Loucy (cell line): ENCODE data around the gene ADAMTS14.
"Not testable (repeated sequence)": the region's sequence is repeated elsewhere in the genome, so short reads cannot be mapped to it uniquely, and the experiment has no call there.

ENCODE experiments used
- H2AFZ ChIP-seq: fragments of 200-600 bp; sonication (generic); 2 replicates; pipeline ENCODE4 v1.6.0; 2016; ENCODE audit warnings: antibody characterized with exemption, mild to moderate bottlenecking, low read length, moderate library complexity
- H3F3A ChIP-seq: fragments of 200-600 bp; 2 replicates; pipeline ENCODE4 v1.6.0; 2016; ENCODE audit warnings: antibody characterized with exemption, low read depth, mild to moderate bottlenecking
- H3K27me3 ChIP-seq: fragments of 200-600 bp; sonication (generic); 2 replicates; pipeline ENCODE4 v1.6.1; 2014; ENCODE audit warnings: low read length, mild to moderate bottlenecking; ENCODE audit not compliant: insufficient read depth, poor library complexity, severe bottlenecking
- H3K36me3 ChIP-seq: fragments of 200-600 bp; sonication (generic); 2 replicates; pipeline ENCODE4 v1.6.1; 2016; ENCODE audit warnings: low read length; ENCODE audit not compliant: insufficient read depth
- H3K4me1 ChIP-seq: fragments of 200-600 bp; sonication (generic); 2 replicates; pipeline ENCODE4 v1.5.1; 2014; ENCODE audit warnings: low read length, mild to moderate bottlenecking; ENCODE audit not compliant: insufficient read depth, poor library complexity, severe bottlenecking
- H3K4me2 ChIP-seq: fragments of 200-600 bp; sonication (generic); 2 replicates; pipeline ENCODE4 v1.6.0; 2014; ENCODE audit warnings: antibody characterized with exemption, low read length, low read depth, mild to moderate bottlenecking; ENCODE audit not compliant: poor library complexity, severe bottlenecking
- H3K4me3 ChIP-seq: fragments of 200-600 bp; sonication (generic); 2 replicates; pipeline ENCODE4 v1.5.1; 2014; ENCODE audit warnings: low read length, mild to moderate bottlenecking, mixed read lengths; ENCODE audit not compliant: poor library complexity, severe bottlenecking
- H3K79me2 ChIP-seq: fragments of 200-600 bp; sonication (generic); 2 replicates; pipeline ENCODE4 v1.6.1; 2014; ENCODE audit warnings: low read length; ENCODE audit not compliant: insufficient read depth
- H3K9ac ChIP-seq: fragments of 200-600 bp; sonication (generic); 2 replicates; pipeline ENCODE4 v1.6.0; 2014; ENCODE audit warnings: mild to moderate bottlenecking, low read depth, low read length, moderate library complexity; ENCODE audit not compliant: poor library complexity, severe bottlenecking
- H3K9me2 ChIP-seq: fragments of 200-600 bp; sonication (generic); replicated peaks from 2 replicates; pipeline ENCODE4 v1.6.1; 2016; ENCODE audit warnings: low read depth, low read length, mixed read lengths
- H3K9me3 ChIP-seq: fragments of 200-600 bp; sonication (generic); 2 replicates; pipeline ENCODE4 v1.6.1; 2014; ENCODE audit warnings: mild to moderate bottlenecking, antibody characterized with exemption, low read length, low read depth; ENCODE audit not compliant: insufficient read depth
- H4K20me1 ChIP-seq: fragments of 200-600 bp; sonication (generic); 2 replicates; pipeline ENCODE4 v1.6.0; 2014; ENCODE audit warnings: antibody characterized with exemption, low read length, mild to moderate bottlenecking; ENCODE audit not compliant: insufficient read depth, poor library complexity, severe bottlenecking
- EZH2phosphoT487 ChIP-seq: fragments of 200-600 bp; IDR thresholded peaks from 2 replicates; pipeline ENCODE4 v1.6.1; 2018; ENCODE audit warnings: antibody characterized with exemption, mild to moderate bottlenecking, moderate library complexity, borderline replicate concordance
- TF ChIP-seq, protein P1 (sequence below): fragments of 200-600 bp; sonication (generic); conservative IDR thresholded peaks from 2 replicates; pipeline ENCODE4 v1.5.1; 2014; ENCODE audit warnings: mild to moderate bottlenecking, antibody characterized with exemption, low read length

The ADAMTS14 gene

DNA sequence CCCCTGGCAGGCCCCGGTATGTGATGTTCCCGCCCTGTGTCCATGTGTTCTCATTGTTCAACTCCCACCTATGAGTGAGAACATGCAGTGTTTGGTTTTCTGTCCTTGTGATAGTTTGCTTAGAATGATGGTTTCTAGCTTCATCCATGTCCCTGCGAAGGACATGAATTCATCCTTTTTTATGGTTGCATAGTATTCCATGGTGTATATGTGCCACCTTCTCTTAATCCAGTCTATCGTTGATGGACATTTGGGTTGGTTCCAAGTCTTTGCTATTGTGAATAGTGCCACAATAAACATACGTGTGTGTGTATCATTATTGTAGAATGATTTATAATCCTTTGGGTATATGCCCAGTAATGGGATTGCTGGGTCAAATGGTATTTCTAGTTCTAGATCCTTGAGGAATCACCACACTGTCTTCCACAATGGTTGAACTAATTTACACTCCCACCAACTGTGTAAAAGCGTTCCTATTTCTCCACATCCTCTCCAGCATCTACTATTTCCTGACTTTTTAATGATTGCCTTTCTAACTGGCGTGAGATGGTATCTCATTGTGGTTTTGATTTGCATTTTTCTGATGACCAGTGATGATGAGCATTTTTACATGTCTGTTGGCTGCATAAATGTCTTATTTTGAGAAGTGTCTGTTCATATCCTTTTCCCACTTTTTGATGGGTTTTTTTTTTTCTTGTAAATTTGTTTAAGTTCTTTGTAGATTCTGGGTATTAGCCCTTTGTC is 32.5 kb upstream of the ADAMTS14 start:
- not testable (repeated sequence) for H3F3A ChIP-seq, H3K4me1 ChIP-seq, H3K9me3 ChIP-seq, H3K9ac ChIP-seq, H3K4me2 ChIP-seq, H3K27me3 ChIP-seq, H4K20me1 ChIP-seq, H3K4me3 ChIP-seq, H3K36me3 ChIP-seq, H3K9me2 ChIP-seq, H3K79me2 ChIP-seq, H2AFZ ChIP-seq

DNA sequence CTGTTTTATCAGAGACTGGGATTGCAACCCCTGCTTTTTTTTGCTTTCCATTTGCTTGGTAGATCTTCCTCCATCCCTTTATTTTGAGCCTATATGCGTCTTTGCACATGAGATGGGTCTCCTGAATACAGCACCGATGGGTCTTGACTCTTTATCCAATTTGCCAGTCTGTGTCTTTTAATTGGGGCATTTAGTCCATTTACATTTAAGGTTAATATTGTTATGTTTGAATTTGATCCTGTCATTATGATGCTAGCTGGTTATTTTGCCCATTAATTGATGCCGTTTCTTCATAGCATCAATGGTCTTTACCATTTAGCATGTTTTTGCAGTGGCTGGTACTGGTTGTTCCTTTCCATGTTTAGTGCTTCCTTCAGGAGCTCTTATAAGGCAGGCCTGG is 29.0 kb upstream of the ADAMTS14 start:
- H3K9ac ChIP-seq, H3K27me3 ChIP-seq, H3K36me3 ChIP-seq, H3F3A ChIP-seq, H3K9me2 ChIP-seq, H3K4me2 ChIP-seq, H3K4me1 ChIP-seq, H3K9me3 ChIP-seq, H3K79me2 ChIP-seq, H4K20me1 ChIP-seq, H3K4me3 ChIP-seq, H2AFZ ChIP-seq: not testable (repeated sequence)

DNA sequence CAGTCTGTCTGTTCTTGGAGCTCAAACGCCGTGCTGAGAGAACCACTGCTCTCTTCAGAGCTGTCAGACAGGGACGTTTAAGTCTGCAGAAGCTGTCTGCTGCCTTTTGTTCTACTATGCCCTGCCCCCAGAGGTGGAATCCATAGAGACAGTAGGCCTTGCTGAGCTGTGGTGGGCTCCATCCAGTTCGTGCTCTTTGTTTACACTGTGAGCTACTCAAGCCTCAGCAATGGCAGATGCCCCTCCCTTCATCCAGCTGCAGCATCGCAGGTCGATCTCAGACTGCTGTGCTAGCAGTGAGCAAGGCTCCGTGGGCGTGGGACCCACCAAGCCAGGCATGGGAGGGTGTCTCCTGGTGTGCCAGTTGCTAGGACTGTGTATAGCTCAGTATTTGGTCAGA is 27.3 kb upstream of the ADAMTS14 start:
- H3K79me2 ChIP-seq, H3K4me1 ChIP-seq, H4K20me1 ChIP-seq, H3K4me2 ChIP-seq, H3K9me2 ChIP-seq, H3K4me3 ChIP-seq, H3F3A ChIP-seq, H3K9ac ChIP-seq, H3K36me3 ChIP-seq, H2AFZ ChIP-seq, H3K27me3 ChIP-seq: not testable (repeated sequence)
- H3K9me3 ChIP-seq: peaks cover 15% of the 10 kb centered on the region

DNA sequence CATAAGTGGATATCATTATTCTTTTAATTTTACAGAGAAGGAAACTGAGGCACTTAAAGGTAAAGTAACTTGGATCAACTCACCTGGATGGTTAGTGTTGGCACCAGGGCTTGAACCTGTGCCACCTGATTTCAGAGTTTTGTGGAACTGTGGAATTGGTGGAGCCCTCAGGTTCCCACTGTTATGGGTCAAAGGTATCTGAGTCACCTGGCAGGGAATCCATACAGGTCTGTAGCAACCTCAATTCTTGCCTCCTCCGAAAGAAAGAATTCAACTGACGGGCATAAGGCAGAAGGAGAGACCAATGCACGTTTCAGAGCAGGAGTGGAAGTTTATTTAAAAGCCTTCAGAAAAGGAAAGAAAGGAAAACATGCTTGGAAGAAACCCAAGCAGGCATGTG is 25.2 kb upstream of the ADAMTS14 start:
- Histone ChIP-seq H3K36me3 (no peaks in the 10 kb centered on the region), H2AFZ (no peak overlapping the region), H3K27me3 (no peaks in the 10 kb centered on the region), H3K79me2 (no peaks in the 10 kb centered on the region), H3K9me2 (no peaks in the 10 kb centered on the region), H4K20me1 (no peaks in the 10 kb centered on the region), H3K4me1 (no peaks in the 10 kb centered on the region), H3K9ac (no peak overlapping the region), H3F3A (no peaks in the 10 kb centered on the region), H3K4me3 (no peak overlapping the region), H3K9me3 (peaks cover 34% of the 10 kb centered on the region), H3K4me2 (no peak overlapping the region)
- no peak for TF ChIP-seq EZH2phosphoT487
- TF ChIP-seq, protein P1, sequence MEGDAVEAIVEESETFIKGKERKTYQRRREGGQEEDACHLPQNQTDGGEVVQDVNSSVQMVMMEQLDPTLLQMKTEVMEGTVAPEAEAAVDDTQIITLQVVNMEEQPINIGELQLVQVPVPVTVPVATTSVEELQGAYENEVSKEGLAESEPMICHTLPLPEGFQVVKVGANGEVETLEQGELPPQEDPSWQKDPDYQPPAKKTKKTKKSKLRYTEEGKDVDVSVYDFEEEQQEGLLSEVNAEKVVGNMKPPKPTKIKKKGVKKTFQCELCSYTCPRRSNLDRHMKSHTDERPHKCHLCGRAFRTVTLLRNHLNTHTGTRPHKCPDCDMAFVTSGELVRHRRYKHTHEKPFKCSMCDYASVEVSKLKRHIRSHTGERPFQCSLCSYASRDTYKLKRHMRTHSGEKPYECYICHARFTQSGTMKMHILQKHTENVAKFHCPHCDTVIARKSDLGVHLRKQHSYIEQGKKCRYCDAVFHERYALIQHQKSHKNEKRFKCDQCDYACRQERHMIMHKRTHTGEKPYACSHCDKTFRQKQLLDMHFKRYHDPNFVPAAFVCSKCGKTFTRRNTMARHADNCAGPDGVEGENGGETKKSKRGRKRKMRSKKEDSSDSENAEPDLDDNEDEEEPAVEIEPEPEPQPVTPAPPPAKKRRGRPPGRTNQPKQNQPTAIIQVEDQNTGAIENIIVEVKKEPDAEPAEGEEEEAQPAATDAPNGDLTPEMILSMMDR: no peak
